Measurements from ENCODE around the gene SLC29A1. TPM values are rescaled to one million over a fixed set of nuclear protein-coding genes. Genes with fewer than 3 reads are reported as not detected.

Gene SLC29A1
- total and polyA plus RNA-seq, 4 donors: 19.1 to 42.7 (median 26.4) TPM

DNA sequence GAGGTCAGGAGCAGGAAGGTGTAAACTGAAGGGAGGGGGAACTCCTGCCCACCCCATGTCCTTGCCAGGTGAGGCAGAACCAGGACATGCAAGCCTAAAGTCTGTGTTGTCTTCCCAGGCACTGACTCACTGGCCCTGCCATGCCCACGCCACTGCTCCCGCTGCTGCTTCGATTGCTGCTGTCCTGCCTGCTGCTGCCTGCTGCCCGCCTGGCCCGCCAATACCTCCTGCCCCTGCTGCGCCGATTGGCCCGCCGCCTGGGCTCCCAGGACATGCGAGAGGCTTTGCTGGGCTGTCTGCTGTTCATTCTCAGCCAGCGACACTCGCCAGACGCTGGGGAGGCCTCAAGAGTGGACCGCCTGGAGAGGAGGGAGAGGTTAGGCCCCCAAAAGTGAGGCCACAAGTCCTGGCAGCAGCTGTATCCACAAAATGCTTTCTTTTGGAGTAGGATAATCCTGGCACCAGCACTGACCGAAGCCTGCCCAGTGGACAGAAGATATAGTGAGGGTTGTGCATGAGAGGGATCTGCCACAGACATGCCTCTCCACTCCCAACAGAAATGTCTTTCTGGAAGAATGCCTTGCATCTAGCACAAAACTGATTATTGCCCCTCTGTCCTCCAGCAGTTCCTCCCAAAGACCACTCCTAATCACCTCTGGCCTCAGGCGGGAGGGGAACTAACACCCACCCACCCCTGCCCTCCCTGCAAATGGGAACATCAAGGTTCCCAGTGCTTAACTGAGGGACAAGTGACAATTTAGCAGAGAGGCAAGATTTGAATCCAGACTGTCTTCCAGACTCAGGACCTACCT lies 5.9 kb upstream of the SLC29A1 start:
- DNase-seq (peak; percentile 49 to 71 (median 52)), ATAC-seq (ENCODE audit: insufficient read depth, low FRiP score) (no peak)
- no peak overlapping the region for H3K4me3 ChIP-seq
- TF ChIP-seq, protein P1, sequence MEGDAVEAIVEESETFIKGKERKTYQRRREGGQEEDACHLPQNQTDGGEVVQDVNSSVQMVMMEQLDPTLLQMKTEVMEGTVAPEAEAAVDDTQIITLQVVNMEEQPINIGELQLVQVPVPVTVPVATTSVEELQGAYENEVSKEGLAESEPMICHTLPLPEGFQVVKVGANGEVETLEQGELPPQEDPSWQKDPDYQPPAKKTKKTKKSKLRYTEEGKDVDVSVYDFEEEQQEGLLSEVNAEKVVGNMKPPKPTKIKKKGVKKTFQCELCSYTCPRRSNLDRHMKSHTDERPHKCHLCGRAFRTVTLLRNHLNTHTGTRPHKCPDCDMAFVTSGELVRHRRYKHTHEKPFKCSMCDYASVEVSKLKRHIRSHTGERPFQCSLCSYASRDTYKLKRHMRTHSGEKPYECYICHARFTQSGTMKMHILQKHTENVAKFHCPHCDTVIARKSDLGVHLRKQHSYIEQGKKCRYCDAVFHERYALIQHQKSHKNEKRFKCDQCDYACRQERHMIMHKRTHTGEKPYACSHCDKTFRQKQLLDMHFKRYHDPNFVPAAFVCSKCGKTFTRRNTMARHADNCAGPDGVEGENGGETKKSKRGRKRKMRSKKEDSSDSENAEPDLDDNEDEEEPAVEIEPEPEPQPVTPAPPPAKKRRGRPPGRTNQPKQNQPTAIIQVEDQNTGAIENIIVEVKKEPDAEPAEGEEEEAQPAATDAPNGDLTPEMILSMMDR (IDR thresholded peaks at IDR 0.05; ENCODE audit: control extremely low read depth, extremely low read depth): no peak
- no peaks in the 10 kb centered on the region for H3K36me3 ChIP-seq (ENCODE audit: control insufficient read depth in 4 of 4, insufficient read depth in 4 of 4, low read length in 4 of 4)
- H3K27ac ChIP-seq (ENCODE audit: low read depth in 1 of 2, low read length in 1 of 2): peak overlapping the region; percentile 59 to 77
- H3K4me1 ChIP-seq (ENCODE audit: control insufficient read depth in 5 of 5, insufficient read depth in 5 of 5, low read length in 5 of 5): peaks cover 11 to 48% (median 26%) of the 10 kb centered on the region in 5 donors
- no peaks in the 10 kb centered on the region for H3K9me3 ChIP-seq (ENCODE audit: control insufficient read depth in 4 of 4, insufficient read depth in 3 of 4, low read length in 3 of 4)
- H3K27me3 ChIP-seq (ENCODE audit: control insufficient read depth in 3 of 3, insufficient read depth in 3 of 3, low read length in 2 of 3): no peaks in the 10 kb centered on the region
- H3K9ac ChIP-seq (ENCODE audit: insufficient read depth in 1 of 2, low read length in 2 of 2): peak overlapping the region in 1 of 2 donors; percentile 11
- WGBS, 2 donors: 68 to 77% methylated on average over 16 of the region's 16 CpGs

DNA sequence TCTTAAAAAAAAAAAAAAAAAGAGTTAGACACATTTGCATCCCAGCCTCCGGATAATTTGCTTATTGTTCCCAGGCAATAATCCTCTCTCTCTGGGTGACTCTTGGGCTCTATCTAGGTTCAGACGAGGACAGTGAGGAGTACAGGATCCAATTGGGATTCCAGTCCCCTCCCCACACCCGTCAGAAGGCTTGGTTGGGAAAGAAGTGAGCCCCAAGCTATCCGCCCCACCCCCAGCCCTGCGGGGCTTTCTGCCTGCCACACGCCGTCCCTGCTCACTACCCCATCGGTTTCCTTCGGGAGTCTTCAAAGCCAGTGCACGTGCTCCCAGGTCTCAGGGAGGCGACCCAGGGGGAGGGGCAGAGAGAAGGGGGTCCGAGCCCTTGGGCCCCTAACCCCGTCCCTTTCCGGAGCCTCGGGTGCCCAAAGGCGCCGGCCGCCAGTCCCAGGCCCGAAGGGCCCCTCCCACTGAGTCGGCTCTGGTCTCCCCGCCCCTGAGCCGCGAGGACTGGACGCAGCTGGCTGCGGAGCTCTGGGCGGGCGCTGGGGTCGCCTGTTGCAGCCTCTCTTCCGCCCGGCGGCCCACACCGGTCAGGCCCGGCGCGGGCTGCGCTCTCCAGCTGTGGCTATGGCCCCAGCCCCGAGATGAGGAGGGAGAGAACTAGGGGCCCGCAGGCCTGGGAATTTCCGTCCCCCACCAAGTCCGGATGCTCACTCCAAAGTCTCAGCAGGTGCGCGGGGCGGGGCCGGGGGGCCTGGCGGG lies 4.2 kb upstream of the SLC29A1 start:
- Histone ChIP-seq H3K27me3 (ENCODE audit: control insufficient read depth in 3 of 3, insufficient read depth in 3 of 3, low read length in 2 of 3) (no peaks in the 10 kb centered on the region), H3K4me3 (peak overlapping the region; percentile 60), H3K36me3 (ENCODE audit: control insufficient read depth in 4 of 4, insufficient read depth in 4 of 4, low read length in 4 of 4) (no peaks in the 10 kb centered on the region), H3K9ac (ENCODE audit: insufficient read depth in 1 of 2, low read length in 2 of 2) (peak overlapping the region in 1 of 2 donors; percentile 14), H3K4me1 (ENCODE audit: control insufficient read depth in 5 of 5, insufficient read depth in 5 of 5, low read length in 5 of 5) (peaks cover 12 to 57% (median 30%) of the 10 kb centered on the region in 5 donors), H3K9me3 (ENCODE audit: control insufficient read depth in 4 of 4, insufficient read depth in 3 of 4, low read length in 3 of 4) (no peaks in the 10 kb centered on the region), H3K27ac (ENCODE audit: low read depth in 1 of 2, low read length in 1 of 2) (peak overlapping the region; percentile 65 to 77)
- DNase-seq: peak; percentile 93 to 97 (median 94)
- 2 to 3% methylated on average over 23 to 45 of the region's 45 CpGs for WGBS, 2 donors
- ATAC-seq (ENCODE audit: insufficient read depth, low FRiP score): peak; percentile 77
- TF ChIP-seq, protein P1 (IDR thresholded peaks at IDR 0.05; ENCODE audit: control extremely low read depth, extremely low read depth): no peak

DNA sequence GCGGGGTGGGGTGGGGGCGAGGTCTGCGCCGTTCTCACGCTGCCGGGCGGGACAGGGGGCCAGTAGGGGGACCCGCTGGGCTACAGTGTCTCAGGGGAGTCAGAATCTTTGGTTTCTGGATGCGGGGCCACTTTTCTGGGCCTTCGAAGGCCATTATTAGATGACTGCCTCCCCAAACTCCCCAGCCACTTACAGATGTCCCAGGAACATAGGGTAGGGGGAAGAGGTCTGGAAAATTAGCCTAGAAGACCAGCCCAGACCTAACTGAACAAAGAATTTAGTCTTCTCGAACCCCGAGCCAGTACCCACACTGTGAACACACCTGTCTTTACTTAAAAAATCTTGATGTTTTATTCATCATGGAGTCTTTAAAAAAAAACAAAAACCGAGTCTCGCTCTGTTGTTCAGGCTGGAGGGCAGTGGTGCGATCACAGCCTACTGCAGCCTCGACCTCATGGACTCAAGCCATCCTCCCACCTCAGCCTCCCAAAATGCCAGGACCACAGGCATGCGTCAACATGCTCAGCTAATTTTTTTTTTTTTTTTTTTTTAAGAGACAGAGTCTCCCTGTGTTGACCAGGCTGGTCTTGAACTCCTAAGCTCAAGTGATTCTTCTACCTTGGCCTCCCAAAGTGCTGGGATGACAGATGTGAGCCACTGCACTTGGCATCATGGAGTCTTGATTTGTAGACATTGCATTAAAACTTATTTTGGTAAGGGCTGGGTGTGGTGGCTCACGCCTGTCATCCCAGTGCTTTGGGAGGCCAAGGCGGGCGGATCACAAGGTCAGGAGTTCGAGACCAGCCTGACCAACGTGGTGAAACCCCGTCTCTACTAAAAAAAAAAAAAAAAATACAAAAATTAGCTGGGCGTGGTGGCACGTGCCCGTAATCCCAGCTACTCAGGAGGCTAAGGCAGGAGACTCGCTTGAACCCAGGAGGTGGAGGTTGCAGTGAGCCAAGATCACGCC lies 3.3 kb upstream of the SLC29A1 start:
- ATAC-seq (ENCODE audit: insufficient read depth, low FRiP score) (no peak), DNase-seq (no peak)
- Histone ChIP-seq H3K4me3 (no peak overlapping the region), H3K36me3 (ENCODE audit: control insufficient read depth in 4 of 4, insufficient read depth in 4 of 4, low read length in 4 of 4) (no peaks in the 10 kb centered on the region), H3K27me3 (ENCODE audit: control insufficient read depth in 3 of 3, insufficient read depth in 3 of 3, low read length in 2 of 3) (no peaks in the 10 kb centered on the region), H3K27ac (ENCODE audit: low read depth in 1 of 2, low read length in 1 of 2) (peak overlapping the region; percentile 60 to 77), H3K9ac (ENCODE audit: insufficient read depth in 1 of 2, low read length in 2 of 2) (no peak overlapping the region), H3K9me3 (ENCODE audit: control insufficient read depth in 4 of 4, insufficient read depth in 3 of 4, low read length in 3 of 4) (no peaks in the 10 kb centered on the region), H3K4me1 (ENCODE audit: control insufficient read depth in 5 of 5, insufficient read depth in 5 of 5, low read length in 5 of 5) (peaks cover 18 to 61% (median 32%) of the 10 kb centered on the region in 5 donors)
- WGBS, 2 donors: 58 to 59% methylated on average over 28 of the region's 28 CpGs
- TF ChIP-seq, protein P1 (IDR thresholded peaks at IDR 0.05; ENCODE audit: control extremely low read depth, extremely low read depth): no peak

Data from lung (tissue), 12 donors.